Pons (tissue), 1 donor: ENCODE data around the gene TEDC2.
"Not testable (repeated sequence)": the region's sequence is repeated elsewhere in the genome, so short reads cannot be mapped to it uniquely, and the experiment has no call there.

Experiments used
- DNase-seq: peaks from one replicate; pipeline ENCODE4 v3.0.0-alpha.2; 2016; ENCODE audit warnings: low spot score

The TEDC2 gene

GRCh38 chr16:2459647-2460390, at the start of gene TEDC2:
TSS of gene TEDC2 (plus strand) at chr16:2460109. CDS start at chr16:2460145, 36 bp downstream.
- DNase-seq = peak; percentile 93

GRCh38 chr16:2415085-2415484, 44.8 kb upstream of the TEDC2 start:
- DNase-seq = no peak

DNA sequence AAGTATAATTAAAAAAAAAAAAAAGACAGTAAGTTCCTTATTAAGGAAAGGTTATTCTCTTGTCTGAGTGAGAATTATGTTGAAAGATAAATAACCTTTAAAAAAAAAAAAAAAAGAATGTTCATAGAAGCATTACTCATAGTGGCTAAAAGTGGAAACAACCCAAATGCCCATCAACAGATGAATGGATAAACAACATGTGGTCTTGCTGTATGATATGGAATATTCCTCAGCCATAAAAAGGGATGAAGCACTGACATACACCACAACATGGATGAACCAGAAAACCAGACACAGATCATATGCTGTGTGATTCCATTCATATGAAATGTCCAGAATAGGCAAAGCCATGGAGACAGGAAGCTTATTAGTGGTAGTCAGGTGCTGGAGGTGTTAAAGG, 39.9 kb upstream of the TEDC2 start:
- no peak for DNase-seq

- no peak for DNase-seq
Measured at GRCh38 chr16:2422123-2422867, 37.6 kb upstream of the TEDC2 start.

GRCh38 chr16:2424061-2425007, 35.6 kb upstream of the TEDC2 start:
- DNase-seq = no peak

- DNase-seq = no peak
Measured at GRCh38 chr16:2425008-2425518, 34.8 kb upstream of the TEDC2 start.

- no peak for DNase-seq
Measured at GRCh38 chr16:2425825-2426430, 34.0 kb upstream of the TEDC2 start.

GRCh38 chr16:2426941-2427361, 33.0 kb upstream of the TEDC2 start:
- DNase-seq = no peak

GRCh38 chr16:2427526-2427925, 32.4 kb upstream of the TEDC2 start:
- no peak for DNase-seq

DNA sequence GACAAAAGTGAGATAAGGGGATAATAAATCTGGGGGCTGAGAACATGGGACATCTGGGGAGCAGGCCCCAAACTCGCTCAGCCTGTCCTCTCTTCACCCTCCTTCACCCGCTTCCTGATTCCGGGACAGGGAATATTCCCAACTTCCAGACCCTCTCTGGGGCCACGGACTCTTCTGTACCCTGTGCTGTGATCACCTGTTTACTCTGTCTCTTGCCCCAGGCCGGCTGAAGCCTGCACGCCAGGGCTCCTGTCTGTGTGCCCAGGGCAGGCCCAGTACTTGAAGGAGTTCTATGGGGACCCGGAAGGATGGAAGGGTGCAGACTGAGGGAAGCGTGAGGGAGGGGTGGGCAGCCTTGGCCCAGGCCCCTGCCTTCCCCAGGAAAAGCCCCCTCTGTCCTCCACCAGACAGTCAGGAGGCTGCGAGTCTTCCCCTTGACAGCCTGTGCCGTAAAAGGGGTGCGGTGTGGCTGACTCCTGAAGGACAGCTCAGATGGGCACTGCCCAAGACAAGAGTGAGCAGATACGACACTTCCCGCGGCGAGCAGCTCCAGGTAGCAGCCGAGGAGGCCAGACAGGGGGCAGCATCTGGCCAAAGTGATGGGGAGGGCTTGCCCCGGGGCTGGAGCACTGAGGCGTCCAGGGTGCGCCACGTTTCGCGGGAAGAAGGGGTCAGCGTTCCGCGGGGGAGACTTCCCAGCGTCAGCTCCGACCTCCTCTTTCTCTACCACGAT, 31.7 kb upstream of the TEDC2 start:
- DNase-seq = no peak

DNA sequence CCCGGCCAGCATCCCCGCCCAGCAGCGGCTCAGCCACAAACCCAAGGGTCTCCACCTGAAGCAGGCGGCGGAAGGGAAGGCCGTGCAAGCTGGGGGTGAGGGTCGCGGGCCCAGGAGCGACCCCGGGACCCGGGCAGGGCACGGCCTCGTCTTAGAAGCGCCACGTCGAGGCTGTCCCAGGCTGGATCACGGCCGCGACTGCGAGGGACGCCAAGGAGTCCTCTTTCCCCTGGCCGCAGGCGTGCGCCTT, 31.2 kb upstream of the TEDC2 start:
- DNase-seq = no peak

DNA sequence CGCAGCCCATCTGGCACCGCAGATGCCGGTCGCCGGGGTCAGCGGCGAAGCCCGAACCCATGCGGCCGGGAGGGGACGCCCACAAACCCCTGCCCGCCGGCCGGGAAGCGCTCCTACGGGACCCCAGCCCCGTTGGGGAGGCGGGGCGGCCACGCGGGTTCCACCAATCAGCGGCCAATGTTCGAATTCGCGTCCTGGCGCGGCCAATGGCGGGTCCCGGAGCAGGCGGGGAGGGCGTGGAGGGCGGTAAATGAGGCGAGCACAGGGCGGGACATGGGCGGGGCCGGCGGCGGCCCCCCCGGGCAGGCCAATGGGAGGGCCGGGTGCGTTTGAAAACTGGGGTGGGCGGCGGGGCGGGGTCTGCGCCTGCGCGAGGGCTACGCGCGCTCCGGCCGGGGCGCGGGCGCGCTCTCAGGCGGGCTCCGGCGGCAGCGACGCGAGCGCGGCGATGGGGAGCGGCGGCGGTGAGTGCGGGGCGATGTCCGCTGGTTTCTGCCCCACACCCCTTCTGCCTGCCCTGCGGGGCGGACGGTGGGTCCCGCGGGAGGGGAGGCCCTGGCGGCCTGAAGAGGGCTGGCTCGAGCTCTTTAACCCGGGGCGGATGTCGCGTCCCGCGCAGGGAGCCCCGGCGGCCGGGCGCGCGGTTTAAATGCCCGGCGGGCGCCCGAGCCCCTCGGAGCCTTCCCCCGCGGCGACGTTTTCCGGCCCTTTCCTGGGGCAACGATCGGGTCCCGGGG, 30.7 kb upstream of the TEDC2 start, which contains the start of gene CCNF:
Gene CCNF, plus strand, starts transcription at position 414 of the 737 bp plus-strand sequence. Its CDS starts 35 bp downstream, at position 449.
- DNase-seq = peak; percentile 93

DNA sequence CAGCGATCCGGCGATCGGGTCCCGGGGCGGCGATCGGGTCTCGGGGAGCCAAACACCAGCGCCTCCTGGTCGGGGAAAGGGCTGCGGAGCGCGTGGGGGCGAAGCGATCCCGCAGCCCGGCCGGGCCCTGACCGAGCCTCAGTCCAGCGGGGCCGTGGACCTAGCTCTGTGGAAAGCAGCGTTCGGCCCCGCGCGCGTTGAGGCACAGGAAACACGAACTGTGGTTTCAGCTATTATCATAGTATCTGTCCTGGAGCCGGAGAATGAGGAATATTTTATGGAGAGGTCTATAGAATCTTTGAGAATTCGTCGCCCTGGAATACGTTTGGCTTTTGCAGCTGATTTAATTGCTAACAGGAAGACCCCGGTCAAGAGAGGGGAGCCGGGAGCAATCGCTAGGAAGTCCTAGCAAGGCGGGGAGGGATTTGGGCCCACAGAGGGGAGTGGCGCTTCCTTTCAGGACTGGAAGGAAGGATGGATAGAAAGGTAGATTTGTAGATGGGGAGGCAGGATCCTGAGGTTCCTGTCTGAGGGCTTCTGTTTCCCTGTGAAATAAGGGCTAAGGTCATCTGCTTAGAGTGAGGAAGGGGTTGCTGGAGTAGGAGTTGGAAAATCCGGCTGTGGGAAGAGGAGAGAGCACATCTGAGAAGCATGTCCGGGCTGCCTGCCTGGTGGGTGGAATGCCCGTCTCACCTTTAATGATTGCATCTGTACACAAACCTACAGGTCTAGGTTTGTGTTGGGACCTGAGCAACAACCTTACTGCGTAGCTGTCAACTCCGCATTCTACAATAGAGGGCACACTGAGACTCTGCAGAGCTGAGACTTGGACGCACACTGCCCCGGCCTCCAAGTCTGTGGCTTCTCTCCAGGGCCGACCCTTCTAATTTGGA, 29.9 kb upstream of the TEDC2 start:
- peak; percentile 14 for DNase-seq

- no peak for DNase-seq
Measured at GRCh38 chr16:2432286-2432685, 27.6 kb upstream of the TEDC2 start.

- DNase-seq = no peak
Measured at GRCh38 chr16:2432801-2433505, 27.0 kb upstream of the TEDC2 start.

GRCh38 chr16:2435236-2435635, 24.7 kb upstream of the TEDC2 start:
- not testable (repeated sequence) for DNase-seq

- DNase-seq = no peak
Measured at GRCh38 chr16:2436110-2436509, 23.8 kb upstream of the TEDC2 start.

DNA sequence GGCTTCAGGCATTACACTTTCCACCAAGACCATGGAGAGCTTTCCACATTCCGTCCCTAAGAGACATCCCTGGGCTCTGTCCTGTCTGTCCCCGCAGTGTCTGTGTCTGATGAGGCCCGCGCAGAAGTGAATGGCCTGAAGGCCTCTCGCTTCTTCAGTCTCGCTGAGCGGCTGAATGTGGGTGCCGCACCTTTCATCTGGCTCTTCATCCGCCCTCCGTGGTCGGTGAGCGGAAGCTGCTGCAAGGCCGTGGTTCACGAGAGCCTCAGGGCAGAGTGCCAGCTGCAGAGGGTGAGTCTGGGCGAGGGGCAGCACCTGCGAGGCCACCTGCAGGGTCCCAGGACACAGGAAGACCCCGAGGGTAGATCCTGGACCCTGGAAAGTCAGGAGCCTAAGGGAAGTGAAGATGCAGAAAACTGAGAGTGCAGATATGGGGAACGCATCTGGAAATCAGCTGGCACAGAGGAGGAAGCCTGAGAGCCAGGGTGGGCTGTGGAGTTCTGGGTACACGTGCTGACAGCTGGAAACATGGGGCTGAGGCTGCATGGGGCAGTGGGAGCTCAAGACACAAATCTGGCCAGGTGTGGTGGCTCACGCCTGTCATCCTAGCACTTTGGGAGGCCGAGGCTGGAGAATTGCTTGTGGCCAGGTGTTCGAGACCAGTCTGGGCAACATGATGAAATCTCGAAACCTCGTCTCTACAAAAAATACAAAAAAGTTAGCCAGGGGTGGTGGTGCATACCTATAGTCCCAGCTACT, 22.7 kb upstream of the TEDC2 start:
- no peak for DNase-seq
